ENCODE results near the gene TESMIN.

Gene TESMIN

DNA sequence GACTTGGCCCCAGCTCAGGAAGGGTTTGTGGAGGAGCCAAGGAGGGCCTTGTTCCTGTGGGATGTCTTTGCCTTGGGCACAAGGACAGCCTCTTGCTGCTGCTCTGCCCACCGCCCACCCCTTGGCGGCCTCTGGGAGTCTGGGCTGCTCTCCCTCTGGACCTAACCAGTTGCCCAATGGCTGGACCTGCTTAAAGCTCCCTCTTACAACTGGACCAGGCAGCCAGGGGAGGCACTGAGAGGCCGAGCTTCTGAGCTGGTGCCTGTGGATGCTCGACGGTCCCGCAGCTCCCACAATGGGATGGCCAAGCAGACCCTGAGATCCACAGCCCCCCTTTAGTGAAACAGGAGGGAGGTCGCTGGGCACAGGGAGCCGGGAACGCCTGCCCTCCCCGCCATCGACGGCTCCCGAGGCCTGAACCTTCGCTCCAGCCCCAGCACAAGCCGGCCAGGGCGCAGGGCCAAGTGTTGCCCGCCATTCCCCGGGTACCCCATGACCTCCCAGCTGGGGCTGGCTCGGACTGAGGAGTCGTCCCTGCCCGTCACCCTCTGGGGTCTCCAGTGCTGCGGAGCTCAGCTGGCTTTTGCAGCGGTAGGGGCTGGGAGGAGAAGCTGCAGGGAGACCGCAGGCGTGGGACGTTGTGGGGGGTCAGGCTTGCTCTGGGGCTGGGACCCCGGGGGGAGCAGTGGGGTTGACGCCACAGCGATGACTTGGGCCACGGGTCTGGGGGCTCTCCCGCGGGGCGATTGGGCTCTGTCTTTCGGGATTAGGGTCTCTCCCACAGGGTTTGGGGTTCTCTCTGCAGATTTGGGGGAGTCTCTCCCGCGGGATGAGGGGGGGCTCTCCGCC is 67.6 kb downstream of the TESMIN start:
- TF ChIP-seq, protein P1, sequence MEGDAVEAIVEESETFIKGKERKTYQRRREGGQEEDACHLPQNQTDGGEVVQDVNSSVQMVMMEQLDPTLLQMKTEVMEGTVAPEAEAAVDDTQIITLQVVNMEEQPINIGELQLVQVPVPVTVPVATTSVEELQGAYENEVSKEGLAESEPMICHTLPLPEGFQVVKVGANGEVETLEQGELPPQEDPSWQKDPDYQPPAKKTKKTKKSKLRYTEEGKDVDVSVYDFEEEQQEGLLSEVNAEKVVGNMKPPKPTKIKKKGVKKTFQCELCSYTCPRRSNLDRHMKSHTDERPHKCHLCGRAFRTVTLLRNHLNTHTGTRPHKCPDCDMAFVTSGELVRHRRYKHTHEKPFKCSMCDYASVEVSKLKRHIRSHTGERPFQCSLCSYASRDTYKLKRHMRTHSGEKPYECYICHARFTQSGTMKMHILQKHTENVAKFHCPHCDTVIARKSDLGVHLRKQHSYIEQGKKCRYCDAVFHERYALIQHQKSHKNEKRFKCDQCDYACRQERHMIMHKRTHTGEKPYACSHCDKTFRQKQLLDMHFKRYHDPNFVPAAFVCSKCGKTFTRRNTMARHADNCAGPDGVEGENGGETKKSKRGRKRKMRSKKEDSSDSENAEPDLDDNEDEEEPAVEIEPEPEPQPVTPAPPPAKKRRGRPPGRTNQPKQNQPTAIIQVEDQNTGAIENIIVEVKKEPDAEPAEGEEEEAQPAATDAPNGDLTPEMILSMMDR (IDR thresholded peaks at IDR 0.05; ENCODE audit: low read depth, low read length), result no peak
- DNase-seq (ENCODE audit: low read depth in 2 of 2), result no peak
- no peak overlapping the region for H3K4me3 ChIP-seq (replicated peaks in 1 of 2; ENCODE audit: low read depth in 2 of 2, low read length in 2 of 2)

DNA sequence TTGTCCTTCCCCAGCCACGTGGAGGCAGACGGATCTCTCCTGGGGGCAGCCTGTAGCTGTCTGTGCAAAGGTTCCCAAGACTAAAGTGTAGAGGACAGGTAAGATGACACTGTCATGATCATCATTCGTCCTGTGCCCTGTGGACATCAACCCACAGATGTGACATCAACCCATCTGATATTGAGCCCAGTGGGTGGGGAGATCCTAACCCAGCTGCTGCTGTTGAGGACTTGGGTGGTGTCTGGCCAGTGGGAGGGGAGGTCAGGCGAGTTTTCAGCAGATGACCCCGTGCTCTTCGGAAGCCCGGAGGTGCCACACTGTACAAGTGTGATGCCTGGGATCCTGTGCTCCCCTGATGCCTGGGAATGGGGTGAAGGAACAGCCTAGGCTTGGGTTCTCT is 68.2 kb downstream of the TESMIN start:
- TF ChIP-seq, protein P1 (IDR thresholded peaks at IDR 0.05; ENCODE audit: low read depth, low read length), result no peak
- H3K4me3 ChIP-seq (replicated peaks in 1 of 2; ENCODE audit: low read depth in 2 of 2, low read length in 2 of 2), result no peak overlapping the region
- DNase-seq (ENCODE audit: low read depth in 2 of 2), result no peak

DNA sequence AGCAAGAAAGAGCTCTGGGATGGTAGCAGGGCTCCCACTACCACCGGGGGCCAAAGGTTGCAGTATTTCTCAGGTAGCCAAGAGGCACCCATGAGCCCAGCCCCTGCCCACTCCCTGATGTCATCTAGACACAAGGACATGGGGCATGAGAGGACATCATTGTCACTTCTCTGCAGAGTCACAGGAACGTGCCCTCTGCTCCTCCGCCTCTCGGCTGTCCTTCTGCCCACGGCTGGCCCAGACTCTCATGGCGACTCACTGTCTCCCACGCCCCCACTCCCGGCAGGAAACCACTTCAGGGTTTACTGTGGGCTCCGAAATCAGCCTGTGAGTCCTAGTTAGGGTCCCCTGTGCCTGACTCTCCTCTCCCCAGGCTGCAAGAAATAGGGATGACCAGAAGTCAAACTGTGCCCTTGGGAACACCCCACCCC is 68.8 kb downstream of the TESMIN start:
- no peak for DNase-seq (ENCODE audit: low read depth in 2 of 2)
- TF ChIP-seq, protein P1 (IDR thresholded peaks at IDR 0.05; ENCODE audit: low read depth, low read length), result no peak

DNA sequence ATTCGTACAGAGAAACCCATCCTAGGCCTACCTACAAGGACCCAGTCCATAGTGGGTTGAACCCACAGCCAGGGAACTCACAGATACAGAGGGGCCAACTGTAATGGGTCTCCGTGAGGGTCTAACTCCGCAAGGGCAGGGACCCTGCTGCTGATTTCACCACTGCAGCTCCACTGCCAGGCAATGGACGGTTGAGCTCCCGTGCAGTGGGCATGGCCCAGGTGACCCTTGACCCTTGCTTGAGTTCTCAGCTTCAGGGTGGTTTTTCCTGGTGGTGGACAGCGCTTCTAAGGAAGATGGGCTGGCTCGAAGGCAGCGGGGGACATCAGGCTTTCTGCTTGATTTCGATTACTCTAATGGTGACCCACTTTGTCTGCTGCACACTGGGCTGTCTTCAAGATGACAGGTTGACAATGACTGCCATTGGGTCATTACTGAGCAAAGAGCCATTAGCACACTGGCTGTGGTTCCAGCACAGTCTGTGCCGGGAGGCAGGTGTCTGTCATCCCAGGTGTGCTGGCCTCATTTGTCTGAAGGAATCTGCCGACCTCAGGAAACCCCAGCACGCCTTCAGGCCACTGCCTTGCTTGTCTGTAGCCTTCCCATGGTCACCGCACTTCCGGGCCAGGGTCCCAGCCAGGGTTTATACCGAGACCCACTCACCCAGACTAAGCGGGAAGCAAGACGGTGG is 70.6 kb downstream of the TESMIN start:
- DNase-seq (ENCODE audit: low read depth in 2 of 2), result no peak
- TF ChIP-seq, protein P1 (IDR thresholded peaks at IDR 0.05; ENCODE audit: low read depth, low read length), result no peak
- H3K4me3 ChIP-seq (replicated peaks in 1 of 2; ENCODE audit: low read depth in 2 of 2, low read length in 2 of 2), result no peak overlapping the region

More for the DNA sequence above, 68.8 kb downstream of the TESMIN start:
- H3K4me3 ChIP-seq (replicated peaks in 1 of 2; ENCODE audit: low read depth in 2 of 2, low read length in 2 of 2), result no peak overlapping the region

DNA sequence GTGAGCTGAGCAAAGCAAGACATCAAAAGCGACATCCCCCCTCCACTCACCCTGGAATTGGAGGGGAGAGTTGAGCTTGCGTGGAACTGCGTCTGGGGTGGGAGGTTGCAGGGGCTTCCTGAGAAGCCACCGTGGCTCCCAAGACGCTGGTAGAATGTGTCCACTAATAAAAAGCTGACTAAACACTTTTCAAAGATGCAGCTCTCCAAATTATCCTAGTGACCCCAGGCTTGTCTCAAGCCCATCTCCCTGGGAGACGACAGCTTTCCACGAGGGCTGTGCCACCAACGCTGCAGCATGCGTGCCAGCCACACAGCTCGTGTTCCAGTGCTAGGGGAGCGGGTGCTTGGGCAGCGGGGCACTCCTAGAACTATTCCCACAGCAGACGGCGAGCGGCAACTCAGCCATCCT is 73.3 kb downstream of the TESMIN start:
- TF ChIP-seq, protein P1 (IDR thresholded peaks at IDR 0.05; ENCODE audit: low read depth, low read length), result no peak
- DNase-seq (ENCODE audit: low read depth in 2 of 2), result no peak
- H3K4me3 ChIP-seq (replicated peaks in 1 of 2; ENCODE audit: low read depth in 2 of 2, low read length in 2 of 2), result no peak overlapping the region

DNA sequence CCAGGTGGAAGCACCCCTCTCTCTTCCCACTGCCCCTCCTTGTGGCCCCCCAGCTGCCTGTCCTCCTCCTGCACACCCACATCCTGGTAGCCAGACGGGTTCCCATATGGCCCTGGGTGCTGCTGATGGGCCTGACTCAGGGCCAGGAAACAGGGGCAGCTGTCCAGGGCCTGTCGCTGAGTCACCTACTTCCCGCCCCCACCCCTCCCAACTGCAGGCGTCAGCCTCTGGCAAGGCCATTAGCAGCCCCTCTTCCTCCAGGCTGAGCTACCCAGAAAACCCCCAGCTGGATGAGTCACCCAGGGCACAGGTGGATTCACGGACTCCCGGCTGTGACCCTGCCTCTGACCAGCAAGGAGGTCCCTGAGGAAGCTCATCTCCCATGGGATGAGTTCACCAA is 73.9 kb downstream of the TESMIN start:
- peak; percentile 71 to 83 for DNase-seq (ENCODE audit: low read depth in 2 of 2)

More for the DNA sequence above, 73.9 kb downstream of the TESMIN start:
- H3K4me3 ChIP-seq (replicated peaks in 1 of 2; ENCODE audit: low read depth in 2 of 2, low read length in 2 of 2), result no peak overlapping the region
- TF ChIP-seq, protein P1 (IDR thresholded peaks at IDR 0.05; ENCODE audit: low read depth, low read length), result no peak
